WTC11 (cell line): ENCODE data around the gene DTX4. TPM values are rescaled to one million over a fixed set of nuclear protein-coding genes. Genes with fewer than 3 reads are reported as not detected.

ENCODE experiments used
- ATAC-seq: fragments of 200-7000 bp; cut with Tn5 transposase; 2 replicates; pipeline ENCODE4 v1.10.0; 2021; ENCODE audit warnings: mild to moderate bottlenecking, moderate library complexity
- CTCF ChIA-PET: fragments of 300-600 bp; sonication (Branson Sonifier 250); formaldehyde crosslinking; loops from one replicate; lab custom pipeline; 2021; ENCODE audit warnings: antibody characterized with exemption; lab: Charles Lee
- POLR2A ChIA-PET: fragments of 350-600 bp; sonication (Branson Sonifier 250); formaldehyde crosslinking; loops from one replicate; lab custom pipeline; 2021; ENCODE audit warnings: antibody characterized with exemption; lab: Charles Lee
- DNase-seq: peaks from one replicate; pipeline ENCODE4 v3.0.0; 2021; ENCODE audit warnings: low spot score
- H3K27ac Mint-ChIP-seq: 2 replicates; pipeline ENCODE4 v1.8.0; 2021; ENCODE audit warnings: mixed read lengths
- H3K27me3 Mint-ChIP-seq: 2 replicates; pipeline ENCODE4 v1.8.0; 2021; ENCODE audit warnings: low read depth, mild to moderate bottlenecking, moderate library complexity, mixed read lengths
- H3K36me3 Mint-ChIP-seq: 2 replicates; pipeline ENCODE4 v1.8.0; 2021; ENCODE audit warnings: mixed read lengths
- H3K4me1 Mint-ChIP-seq: 2 replicates; pipeline ENCODE4 v1.8.0; 2022; ENCODE audit warnings: mixed read lengths
- H3K4me3 Mint-ChIP-seq: 2 replicates; pipeline ENCODE4 v1.8.0; 2021; ENCODE audit warnings: mild to moderate bottlenecking, moderate library complexity, mixed read lengths
- H3K9me3 Mint-ChIP-seq: 2 replicates; pipeline ENCODE4 v1.8.0; 2021; ENCODE audit warnings: mixed read lengths
- CTCF ChIP-seq: fragments of 200-600 bp; IDR thresholded peaks from 2 replicates; pipeline ENCODE4 v1.8.0; 2022; ENCODE audit warnings: antibody characterized with exemption
- E2F1 ChIP-seq: sonication (generic); formaldehyde crosslinking; IDR thresholded peaks from 2 replicates; pipeline ENCODE4 v1.8.0; 2022; ENCODE audit warnings: mild to moderate bottlenecking, missing genetic modification reagents
- FOXP1 ChIP-seq: sonication (generic); formaldehyde crosslinking; IDR thresholded peaks from 2 replicates; pipeline ENCODE4 v1.8.0; 2022; ENCODE audit warnings: missing genetic modification reagents, mild to moderate bottlenecking, moderate library complexity, borderline replicate concordance
- IRF2 ChIP-seq: sonication (generic); formaldehyde crosslinking; IDR thresholded peaks from 2 replicates; pipeline ENCODE4 v1.8.0; 2022; ENCODE audit warnings: low read depth, missing genetic modification reagents, borderline replicate concordance
- PRDM15 ChIP-seq: sonication (generic); formaldehyde crosslinking; IDR thresholded peaks from 2 replicates; pipeline ENCODE4 v1.8.0; 2022; ENCODE audit warnings: missing genetic modification reagents
- PREB ChIP-seq: sonication (generic); formaldehyde crosslinking; IDR thresholded peaks from 2 replicates; pipeline ENCODE4 v1.8.1; 2022; ENCODE audit warnings: mild to moderate bottlenecking, missing genetic modification reagents, moderate library complexity, borderline replicate concordance
- SMAD4 ChIP-seq: sonication (generic); formaldehyde crosslinking; IDR thresholded peaks from 2 replicates; pipeline ENCODE4 v1.8.0; 2022; ENCODE audit warnings: mild to moderate bottlenecking, missing genetic modification reagents
- SP1 ChIP-seq: sonication (generic); formaldehyde crosslinking; conservative IDR thresholded peaks from 2 replicates; pipeline ENCODE4 v1.8.1; 2022; ENCODE audit warnings: missing genetic modification reagents
- TP53 ChIP-seq: sonication (generic); formaldehyde crosslinking; IDR thresholded peaks from 2 replicates; pipeline ENCODE4 v1.8.1; 2023; ENCODE audit warnings: mild to moderate bottlenecking, missing genetic modification reagents
- ZBTB43 ChIP-seq: sonication (generic); formaldehyde crosslinking; IDR thresholded peaks from 2 replicates; pipeline ENCODE4 v1.8.1; 2023; ENCODE audit warnings: mild to moderate bottlenecking, missing genetic modification reagents
- ZNF232 ChIP-seq: sonication (generic); formaldehyde crosslinking; IDR thresholded peaks from 2 replicates; pipeline ENCODE4 v1.8.0; 2022; ENCODE audit warnings: mild to moderate bottlenecking, missing genetic modification reagents
- ZNF263 ChIP-seq: sonication (generic); formaldehyde crosslinking; IDR thresholded peaks from 2 replicates; pipeline ENCODE4 v1.8.1; 2022; ENCODE audit warnings: low read depth, mild to moderate bottlenecking, moderate library complexity, missing genetic modification reagents
- ZNF671 ChIP-seq: fragments of 250-450 bp; sonication (Bioruptor Pico); IDR thresholded peaks from 2 replicates; pipeline ENCODE4 v1.8.0; 2021; ENCODE audit warnings: mild to moderate bottlenecking
- total RNA-seq: library from RNA; stranded (reverse); gene quantifications from 3 replicates; pipeline ENCODE4 v1.2.3, GENCODE V29; 2021
- TF ChIP-seq, protein P1 (sequence below): sonication (generic); formaldehyde crosslinking; IDR thresholded peaks from 2 replicates; pipeline ENCODE4 v1.8.0; 2023; ENCODE audit warnings: missing genetic modification reagents
- TF ChIP-seq, protein P2 (sequence below): fragments of 250-450 bp; sonication (Bioruptor Pico); IDR thresholded peaks from 2 replicates; pipeline ENCODE4 v1.9.0; 2021; ENCODE audit warnings: mild to moderate bottlenecking, borderline replicate concordance

DTX4 gene
- total RNA-seq, 1 experiment from 2014 or later: 15.5 TPM

DNA sequence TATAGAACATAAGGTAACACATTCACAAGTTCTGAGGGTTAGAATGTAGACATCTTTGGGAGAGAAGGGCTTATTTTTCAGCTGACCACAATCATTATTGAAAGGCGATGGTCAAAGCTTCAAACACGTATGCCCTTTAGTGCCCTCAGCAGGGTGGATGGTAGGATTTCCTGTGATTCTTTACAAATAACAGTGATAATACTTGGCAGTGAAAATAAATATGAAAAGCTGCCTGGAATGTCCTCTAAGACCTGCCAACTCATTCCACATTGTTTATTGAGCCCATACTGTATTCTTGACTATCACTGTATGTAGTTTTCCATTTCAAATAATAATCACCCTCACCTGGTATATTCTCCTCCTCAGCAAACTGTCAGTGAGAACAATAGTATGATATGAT is 54.5 kb downstream of the DTX4 start:
- CTCF ChIA-PET: interaction anchor here (1.1 to 1.4 kb wide), 3 partner anchors 24 to 55 kb away, joined by 3 read pairs; partner anchors contain the start of gene DTX4
- ATAC-seq (no peak), DNase-seq (no peak)
- H3K36me3 Mint-ChIP-seq: peaks cover 6% of the 10 kb centered on the region
- POLR2A ChIA-PET: no interaction called here
- no peaks in the 10 kb centered on the region; the same call in 1 of the 2 replicates for H3K27me3 Mint-ChIP-seq
- H3K9me3 Mint-ChIP-seq: peaks cover 16% of the 10 kb centered on the region
- TF ChIP-seq IRF2 (no peak), SP1 (CRISPR knock-in tag) (no peak), ZNF671 (CRISPR knock-in tag) (no peak), ZNF263 (CRISPR knock-in tag) (no peak), ZNF232 (CRISPR knock-in tag) (no peak), TP53 (CRISPR knock-in tag) (no peak), FOXP1 (CRISPR knock-in tag) (no peak), CTCF (no peak), ZBTB43 (CRISPR knock-in tag) (no peak), PREB (CRISPR knock-in tag) (no peak), SMAD4 (CRISPR knock-in tag) (no peak), E2F1 (no peak), PRDM15 (no peak)
- TF ChIP-seq, protein P1, sequence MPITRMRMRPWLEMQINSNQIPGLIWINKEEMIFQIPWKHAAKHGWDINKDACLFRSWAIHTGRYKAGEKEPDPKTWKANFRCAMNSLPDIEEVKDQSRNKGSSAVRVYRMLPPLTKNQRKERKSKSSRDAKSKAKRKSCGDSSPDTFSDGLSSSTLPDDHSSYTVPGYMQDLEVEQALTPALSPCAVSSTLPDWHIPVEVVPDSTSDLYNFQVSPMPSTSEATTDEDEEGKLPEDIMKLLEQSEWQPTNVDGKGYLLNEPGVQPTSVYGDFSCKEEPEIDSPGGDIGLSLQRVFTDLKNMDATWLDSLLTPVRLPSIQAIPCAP: no peak
- TF ChIP-seq, protein P2, sequence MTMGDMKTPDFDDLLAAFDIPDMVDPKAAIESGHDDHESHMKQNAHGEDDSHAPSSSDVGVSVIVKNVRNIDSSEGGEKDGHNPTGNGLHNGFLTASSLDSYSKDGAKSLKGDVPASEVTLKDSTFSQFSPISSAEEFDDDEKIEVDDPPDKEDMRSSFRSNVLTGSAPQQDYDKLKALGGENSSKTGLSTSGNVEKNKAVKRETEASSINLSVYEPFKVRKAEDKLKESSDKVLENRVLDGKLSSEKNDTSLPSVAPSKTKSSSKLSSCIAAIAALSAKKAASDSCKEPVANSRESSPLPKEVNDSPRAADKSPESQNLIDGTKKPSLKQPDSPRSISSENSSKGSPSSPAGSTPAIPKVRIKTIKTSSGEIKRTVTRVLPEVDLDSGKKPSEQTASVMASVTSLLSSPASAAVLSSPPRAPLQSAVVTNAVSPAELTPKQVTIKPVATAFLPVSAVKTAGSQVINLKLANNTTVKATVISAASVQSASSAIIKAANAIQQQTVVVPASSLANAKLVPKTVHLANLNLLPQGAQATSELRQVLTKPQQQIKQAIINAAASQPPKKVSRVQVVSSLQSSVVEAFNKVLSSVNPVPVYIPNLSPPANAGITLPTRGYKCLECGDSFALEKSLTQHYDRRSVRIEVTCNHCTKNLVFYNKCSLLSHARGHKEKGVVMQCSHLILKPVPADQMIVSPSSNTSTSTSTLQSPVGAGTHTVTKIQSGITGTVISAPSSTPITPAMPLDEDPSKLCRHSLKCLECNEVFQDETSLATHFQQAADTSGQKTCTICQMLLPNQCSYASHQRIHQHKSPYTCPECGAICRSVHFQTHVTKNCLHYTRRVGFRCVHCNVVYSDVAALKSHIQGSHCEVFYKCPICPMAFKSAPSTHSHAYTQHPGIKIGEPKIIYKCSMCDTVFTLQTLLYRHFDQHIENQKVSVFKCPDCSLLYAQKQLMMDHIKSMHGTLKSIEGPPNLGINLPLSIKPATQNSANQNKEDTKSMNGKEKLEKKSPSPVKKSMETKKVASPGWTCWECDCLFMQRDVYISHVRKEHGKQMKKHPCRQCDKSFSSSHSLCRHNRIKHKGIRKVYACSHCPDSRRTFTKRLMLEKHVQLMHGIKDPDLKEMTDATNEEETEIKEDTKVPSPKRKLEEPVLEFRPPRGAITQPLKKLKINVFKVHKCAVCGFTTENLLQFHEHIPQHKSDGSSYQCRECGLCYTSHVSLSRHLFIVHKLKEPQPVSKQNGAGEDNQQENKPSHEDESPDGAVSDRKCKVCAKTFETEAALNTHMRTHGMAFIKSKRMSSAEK (CRISPR knock-in tag): no peak
- TF ChIP-seq, all 79 proteins: peak for 0
- no peak overlapping the region for H3K4me3 Mint-ChIP-seq
- no peak overlapping the region for H3K27ac Mint-ChIP-seq
- H3K4me1 Mint-ChIP-seq: no peaks in the 10 kb centered on the region
